NCI-H1092 (cell line): ENCODE measurements around the gene TNRC6B.

Experiments used
- DNase-seq: peaks from one replicate; lab custom pipeline; 2025; lab: John Stamatoyannopoulos, UW

The TNRC6B gene

GRCh38 chr22:40240160-40240559 lies 62.4 kb downstream of the TNRC6B start:
- no peak for DNase-seq

GRCh38 chr22:40240686-40241085 lies 63.0 kb downstream of the TNRC6B start:
- DNase-seq: no peak

- no peak for DNase-seq
These were observed 63.6 kb downstream of the TNRC6B start for GRCh38 chr22:40241200-40241763.

- no peak for DNase-seq
These were observed 66.2 kb downstream of the TNRC6B start for GRCh38 chr22:40243891-40244290.

GRCh38 chr22:40244586-40244985 lies 66.9 kb downstream of the TNRC6B start:
- no peak for DNase-seq

GRCh38 chr22:40247976-40248375 lies 70.3 kb downstream of the TNRC6B start:
- DNase-seq: no peak

- no peak for DNase-seq
These were observed 71.6 kb downstream of the TNRC6B start for GRCh38 chr22:40249286-40249685.

GRCh38 chr22:40250608-40251007 lies 72.9 kb downstream of the TNRC6B start:
- DNase-seq: no peak

GRCh38 chr22:40251106-40251505 lies 73.4 kb downstream of the TNRC6B start:
- no peak for DNase-seq

GRCh38 chr22:40252146-40252545 lies 74.4 kb downstream of the TNRC6B start:
- no peak for DNase-seq

- DNase-seq: no peak
These were observed 78.8 kb downstream of the TNRC6B start for GRCh38 chr22:40256516-40256915.

- no peak for DNase-seq
These were observed 80.3 kb downstream of the TNRC6B start for GRCh38 chr22:40258017-40258416.

GRCh38 chr22:40258501-40258915 lies 80.8 kb downstream of the TNRC6B start:
- no peak for DNase-seq

GRCh38 chr22:40261783-40262182 lies 84.1 kb downstream of the TNRC6B start:
- DNase-seq: no peak

- no peak for DNase-seq
These were observed 85.5 kb downstream of the TNRC6B start for GRCh38 chr22:40263191-40263590.

GRCh38 chr22:40265783-40266182 lies 88.1 kb downstream of the TNRC6B start:
- no peak for DNase-seq

- DNase-seq: no peak
These were observed 92.3 kb downstream of the TNRC6B start for GRCh38 chr22:40270031-40270430.

GRCh38 chr22:40270748-40271373 lies 93.1 kb downstream of the TNRC6B start:
- no peak for DNase-seq

GRCh38 chr22:40271440-40271839 lies 93.7 kb downstream of the TNRC6B start:
- no peak for DNase-seq

GRCh38 chr22:40273319-40273718 lies 95.6 kb downstream of the TNRC6B start:
- no peak for DNase-seq

GRCh38 chr22:40276996-40277823 lies 99.5 kb downstream of the TNRC6B start:
- no peak for DNase-seq

- DNase-seq: no peak
These were observed 101.3 kb downstream of the TNRC6B start for GRCh38 chr22:40279017-40279416.

- no peak for DNase-seq
These were observed 104.0 kb downstream of the TNRC6B start for GRCh38 chr22:40281717-40282116.
